ENCODE measurements around the gene SLIT3. TPM values are rescaled to one million over a fixed set of nuclear protein-coding genes. Genes with fewer than 3 reads are reported as not detected.

Gene SLIT3
- total RNA-seq, 1 experiment from 2014 or later, result 0.92 TPM

- Histone ChIP-seq H3K56ac (ENCODE audit: insufficient read length, low read depth, low read length) (no peak overlapping the region), H3T11ph (ENCODE audit: low read length) (no peak overlapping the region), H3K4me2 (ENCODE audit: insufficient read depth, insufficient read length, low read length) (no peak overlapping the region), H2AFZ (ENCODE audit: low read length) (no peak overlapping the region), H3K9ac (ENCODE audit: extremely low read depth, insufficient read length, low read length) (no peak overlapping the region), H2BK20ac (ENCODE audit: low read depth, low read length, poor library complexity, severe bottlenecking) (no peak overlapping the region), H2BK12ac (ENCODE audit: insufficient read length, low read depth, low read length) (no peak overlapping the region), H3K79me2 (ENCODE audit: insufficient read depth, low read length) (no peaks in the 10 kb centered on the region), H3K27ac (ENCODE audit: insufficient read length, low read depth, low read length) (no peak overlapping the region), H3K14ac (ENCODE audit: insufficient read depth, low read length) (no peak overlapping the region), H3K79me1 (ENCODE audit: insufficient read depth, low read depth, low read length, poor library complexity, severe bottlenecking) (no peaks in the 10 kb centered on the region), H3K4me1 (ENCODE audit: insufficient read depth, low read length) (no peaks in the 10 kb centered on the region; the same call in 1 of the 2 replicates), H3K23me2 (ENCODE audit: insufficient read length, low read depth, low read length, poor library complexity, severe bottlenecking) (no peaks in the 10 kb centered on the region), H3K4ac (ENCODE audit: low read depth, low read length) (no peak overlapping the region), H2BK120ac (ENCODE audit: low read depth, low read length, poor library complexity, severe bottlenecking) (no peak overlapping the region), H4K8ac (replicated peaks; ENCODE audit: insufficient read length, low read depth, low read length) (no peak overlapping the region), H2BK15ac (ENCODE audit: low read depth, low read length) (no peak overlapping the region), H3K23ac (ENCODE audit: insufficient read length, low read depth, low read length) (no peak overlapping the region), H3K27me3 (ENCODE audit: insufficient read depth, low read length) (no peaks in the 10 kb centered on the region), H3K9me3 (ENCODE audit: control insufficient read depth, low read depth, low read length) (no peaks in the 10 kb centered on the region), H2BK5ac (ENCODE audit: insufficient read length, low read length) (no peak overlapping the region), H4K91ac (ENCODE audit: insufficient read length, low read depth, low read length) (no peak overlapping the region), H4K5ac (ENCODE audit: insufficient read length, low read depth, low read length) (no peak overlapping the region), H3K18ac (ENCODE audit: insufficient read length, low read depth, low read length) (no peak overlapping the region), H4K20me1 (ENCODE audit: control insufficient read depth, insufficient read depth, insufficient read length) (no peaks in the 10 kb centered on the region), H2AK5ac (ENCODE audit: insufficient read length, low read length) (no peak overlapping the region)
- Mint-ChIP-seq H3K4me3 (no peak overlapping the region), H3K27me3 (ENCODE audit: low read depth) (peaks cover 17% of the 10 kb centered on the region), H3K27ac (no peak overlapping the region), H3K36me3 (ENCODE audit: insufficient read depth in 1 of 3, low read depth in 3 of 3) (peaks cover 1 to 31% (median 12%) of the 10 kb centered on the region in 3 experiments; a peak in 6 of 7 replicates), H3K9me3 (peaks cover 23 to 24% of the 10 kb centered on the region in 2 experiments), H3K4me1 (peaks cover 33 to 35% of the 10 kb centered on the region in 2 experiments)
- no peak for TF ChIP-seq CTCF (conservative IDR thresholded peaks at IDR 0.05)
- DNase-seq, result no peak
- no CpG with 5 or more reads among the region's 3 CpGs for WGBS (ENCODE audit: extremely low coverage, insufficient read length, low lambda C conversion rate)
Observed at GRCh38 chr5:169162407-169162806, 138.5 kb downstream of the SLIT3 start.
